Measurements from ENCODE around the gene LAPTM5. TPM values are rescaled to one million over a fixed set of nuclear protein-coding genes. Genes with fewer than 3 reads are reported as not detected.

The LAPTM5 gene
- total and polyA plus RNA-seq, 4 donors: 58.7 to 653 (median 271) TPM

GRCh38 chr1:30684259-30684658 is 73.3 kb downstream of the LAPTM5 start:
- no peak for TF ChIP-seq CTCF (IDR thresholded peaks at IDR 0.05; ENCODE audit: control extremely low read depth, extremely low read depth)
- H3K9me3 ChIP-seq (ENCODE audit: control insufficient read depth in 4 of 4, insufficient read depth in 3 of 4, low read length in 3 of 4): peaks cover 0 to 11% (median 0%) of the 10 kb centered on the region in 4 donors
- peak in 1 of 3 donors; percentile 7 for DNase-seq

GRCh38 chr1:30683699-30684098 is 73.9 kb downstream of the LAPTM5 start:
- TF ChIP-seq CTCF (IDR thresholded peaks at IDR 0.05; ENCODE audit: control extremely low read depth, extremely low read depth): no peak
- no peak overlapping the region for H3K9ac ChIP-seq (ENCODE audit: insufficient read depth in 1 of 2, low read length in 2 of 2)
- H3K4me1 ChIP-seq (ENCODE audit: control insufficient read depth in 5 of 5, insufficient read depth in 5 of 5, low read length in 5 of 5): peaks cover 0 to 30% (median 2%) of the 10 kb centered on the region in 5 donors
- H3K4me3 ChIP-seq: no peak overlapping the region
- H3K27me3 ChIP-seq (ENCODE audit: control insufficient read depth in 3 of 3, insufficient read depth in 3 of 3, low read length in 2 of 3): peaks cover 0 to 20% (median 13%) of the 10 kb centered on the region in 3 donors
- H3K27ac ChIP-seq (ENCODE audit: low read depth in 1 of 2, low read length in 1 of 2): no peak overlapping the region
- WGBS, 2 donors: 63 to 85% methylated on average over 5 of the region's 5 CpGs
- peak in 1 of 3 donors; percentile 5 for DNase-seq
- no peak for ATAC-seq (ENCODE audit: insufficient read depth, low FRiP score)
- H3K36me3 ChIP-seq (ENCODE audit: control insufficient read depth in 4 of 4, insufficient read depth in 4 of 4, low read length in 4 of 4): no peaks in the 10 kb centered on the region
- peaks cover 0 to 16% (median 0%) of the 10 kb centered on the region in 4 donors for H3K9me3 ChIP-seq (ENCODE audit: control insufficient read depth in 4 of 4, insufficient read depth in 3 of 4, low read length in 3 of 4)

More at GRCh38 chr1:30684259-30684658, 73.3 kb downstream of the LAPTM5 start:
- H3K4me1 ChIP-seq (ENCODE audit: control insufficient read depth in 5 of 5, insufficient read depth in 5 of 5, low read length in 5 of 5): peaks cover 0 to 30% (median 2%) of the 10 kb centered on the region in 5 donors
- no peak overlapping the region for H3K4me3 ChIP-seq
- no peak overlapping the region for H3K27ac ChIP-seq (ENCODE audit: low read depth in 1 of 2, low read length in 1 of 2)
- no peak overlapping the region for H3K9ac ChIP-seq (ENCODE audit: insufficient read depth in 1 of 2, low read length in 2 of 2)
- no peaks in the 10 kb centered on the region for H3K36me3 ChIP-seq (ENCODE audit: control insufficient read depth in 4 of 4, insufficient read depth in 4 of 4, low read length in 4 of 4)
- WGBS, 2 donors: 83 to 88% methylated on average over 4 of the region's 4 CpGs
- no peak for ATAC-seq (ENCODE audit: insufficient read depth, low FRiP score)
- peaks cover 0 to 20% (median 13%) of the 10 kb centered on the region in 3 donors for H3K27me3 ChIP-seq (ENCODE audit: control insufficient read depth in 3 of 3, insufficient read depth in 3 of 3, low read length in 2 of 3)

Small RNA genes within 50 kb of the gene (small RNA-seq; reads per million reads assigned to genes)
- not detected for gene MIR4420 (ENCODE audit: low replicate concordance)

Other genes with a start within 250 kb of the LAPTM5 start
- gene MATN1, start 34.2 kb downstream of the LAPTM5 start, total RNA-seq: under 1 TPM; 0.15 to 0.57 TPM
- under 1 TPM; 0.15 to 0.18 TPM for gene MATN1, start 34.2 kb downstream of the LAPTM5 start, polyA plus RNA-seq
- gene SDC3, start 151.0 kb upstream of the LAPTM5 start, total RNA-seq: 10 to 100 TPM; 23.9 to 41.8 TPM
- 10 to 100 TPM; 21.2 to 23.5 TPM for gene SDC3, start 151.0 kb upstream of the LAPTM5 start, polyA plus RNA-seq

All from lung (tissue), 13 donors.